B cell (primary cell): ENCODE measurements around the gene GAST. TPM values are rescaled to one million over a fixed set of nuclear protein-coding genes. Genes with fewer than 3 reads are reported as not detected.

Source experiments
- ATAC-seq: fragments of 200-7000 bp; cut with Tn5 transposase; one replicate; pipeline ENCODE4 v1.10.0; 2021; ENCODE audit warnings: low read depth, mild to moderate bottlenecking, moderate number of reproducible peaks, moderate library complexity
- CTCF ChIA-PET: fragments of 350-600 bp; sonication (Branson Sonifier 250); formaldehyde crosslinking; loops from one replicate; lab custom pipeline; 2021; ENCODE audit warnings: antibody characterized with exemption, inconsistent platforms; lab: Charles Lee
- POLR2A ChIA-PET: fragments of 350-600 bp; sonication (Branson Sonifier 250); formaldehyde crosslinking; loops from one replicate; lab custom pipeline; 2021; ENCODE audit warnings: antibody characterized with exemption; lab: Charles Lee
- DNase-seq: peaks from one replicate; pipeline ENCODE4 v3.0.0; 2013
- H2AFZ ChIP-seq: 2 replicates; pipeline ENCODE4 v1.6.1; 2012; ENCODE audit warnings: mild to moderate bottlenecking, low read depth, low read length; ENCODE audit not compliant: insufficient read depth, poor library complexity, severe bottlenecking
- H3K27ac ChIP-seq, 2 donors: 1 replicate in 1 of 2; 2 replicates in 1 of 2; pipeline ENCODE4 v1.5.1; 2012 to 2013; ENCODE audit warnings: low read length in 2 of 2, mild to moderate bottlenecking in 2 of 2, moderate library complexity in 1 of 2
- H3K27me3 ChIP-seq, 4 experiments: fragments of 200-600 bp in 1 of 4; sonication (generic) in 1 of 4; replicated peaks in 1 of 4; 1 replicate in 2 of 4; 2 replicates in 2 of 4; pipeline versions ENCODE4 v1.6.1 to v1.7.0; 2013 to 2016; ENCODE audit warnings: low read length in 3 of 4, mild to moderate bottlenecking in 2 of 4, mixed read lengths in 1 of 4, moderate library complexity in 1 of 4; ENCODE audit not compliant: insufficient read depth in 4 of 4, control insufficient read depth in 3 of 4; ENCODE audit errors: control extremely low read depth in 1 of 4
- H3K36me3 ChIP-seq, 2 experiments: replicated peaks in 1 of 2; 1 replicate in 1 of 2; 2 replicates in 1 of 2; pipeline versions ENCODE4 v1.6.1 to v1.7.1; 2013; ENCODE audit warnings: low read length in 1 of 2; ENCODE audit not compliant: insufficient read depth in 2 of 2, control insufficient read depth in 1 of 2; ENCODE audit errors: control extremely low read depth in 1 of 2, extremely low read depth in 1 of 2
- H3K4me1 ChIP-seq, 2 donors: fragments of 200-600 bp in 1 of 2; sonication (generic) in 1 of 2; 1 replicate in 1 of 2; 2 replicates in 1 of 2; pipeline versions ENCODE4 v1.5.1 to v1.6.1; 2013 to 2017; ENCODE audit warnings: low read length in 2 of 2; ENCODE audit not compliant: control insufficient read depth in 2 of 2, insufficient read depth in 2 of 2
- H3K4me2 ChIP-seq: replicated peaks from 2 replicates; pipeline ENCODE3; 2012; ENCODE audit warnings: mild to moderate bottlenecking, low read depth, low read length; ENCODE audit not compliant: poor library complexity, severe bottlenecking
- H3K4me3 ChIP-seq, 5 experiments: fragments of 200-600 bp in 1 of 5; sonication (generic) in 1 of 5; 1 replicate in 3 of 5; 2 replicates in 2 of 5; pipeline versions ENCODE4 v1.5.1 to v1.7.0; 2011 to 2016; ENCODE audit warnings: low read length in 4 of 5, mild to moderate bottlenecking in 4 of 5, low read depth in 2 of 5, control low read depth in 1 of 5, moderate library complexity in 1 of 5; ENCODE audit not compliant: insufficient read depth in 1 of 5; ENCODE audit errors: control extremely low read depth in 1 of 5, extremely low read depth in 1 of 5
- H3K79me2 ChIP-seq: fragments of 200-600 bp; sonication (generic); one replicate; pipeline ENCODE4 v1.6.0; 2016; ENCODE audit warnings: low read length; ENCODE audit not compliant: control insufficient read depth, insufficient read depth
- H3K9ac ChIP-seq: fragments of 200-600 bp; sonication (generic); 2 replicates; pipeline ENCODE4 v1.6.1; 2017; ENCODE audit warnings: mild to moderate bottlenecking, low read length, moderate library complexity
- H3K9me3 ChIP-seq, 3 donors: one replicate each; pipeline versions ENCODE4 v1.6.1 to v1.7.1; 2013; ENCODE audit warnings: low read length in 2 of 3; ENCODE audit not compliant: control insufficient read depth in 2 of 3, insufficient read depth in 1 of 3; ENCODE audit errors: control extremely low read depth in 1 of 3
- H4K20me1 ChIP-seq: 2 replicates; pipeline ENCODE4 v1.6.0; 2012; ENCODE audit warnings: mild to moderate bottlenecking, low read length; ENCODE audit not compliant: insufficient read depth, control insufficient read depth, poor library complexity, severe bottlenecking
- H3K27ac Mint-ChIP-seq: one replicate; pipeline ENCODE4 v1.8.0; 2021; ENCODE audit warnings: mixed read lengths
- H3K27me3 Mint-ChIP-seq: one replicate; pipeline ENCODE4 v1.8.0; 2021; ENCODE audit warnings: mixed read lengths
- H3K4me1 Mint-ChIP-seq: one replicate; pipeline ENCODE4 v1.8.0; 2021; ENCODE audit warnings: mixed read lengths
- H3K4me3 Mint-ChIP-seq: one replicate; pipeline ENCODE4 v1.8.0; 2021; ENCODE audit warnings: mixed read lengths
- H3K9me3 Mint-ChIP-seq: one replicate; pipeline ENCODE4 v1.8.0; 2022; ENCODE audit warnings: mixed read lengths; ENCODE audit not compliant: insufficient read depth
- CTCF ChIP-seq: fragments of 200-600 bp; IDR thresholded peaks from one replicate; pipeline ENCODE4 v1.8.0; 2022; ENCODE audit warnings: antibody characterized with exemption, mild to moderate bottlenecking
- EZH2 ChIP-seq: IDR thresholded peaks from 2 replicates; pipeline ENCODE4 v1.6.1; 2012; ENCODE audit warnings: borderline replicate concordance, low read depth, mild to moderate bottlenecking, moderate library complexity, low read length; ENCODE audit not compliant: insufficient read depth, poor library complexity, severe bottlenecking
- WGBS: methylation state at CpG from one replicate; pipeline ENCODE4 v1.1.5; 2013; ENCODE audit warnings: missing lambda C conversion rate; ENCODE audit not compliant: insufficient coverage; 5-methylcytosine and 5-hydroxymethylcytosine counted together
- intact Hi-C: fragments of 100-400 bp; cut with micrococcal nuclease; formaldehyde crosslinking; loops from one replicate; pipeline ENCODE4 v1.10.0; 2022
- polyA plus RNA-seq: library from polyadenylated mRNA; depleted of rRNA; stranded (reverse); fragments of >200 nt; gene quantifications from 2 replicates; pipeline ENCODE4 v1.2.3, GENCODE V29; 2012
- total RNA-seq, 2 donors: library from RNA; stranded (reverse); fragments of 120-200 nt in 1 of 2; gene quantifications; 1 replicate in 1 of 2; 2 replicates in 1 of 2; pipeline versions ENCODE4 v1.2.3 to v1.2.4, GENCODE V29; 2013 to 2022

The GAST gene
- total and polyA plus RNA-seq, 2 donors (not counting 1 experiment from before 2014, with no cell fraction given): not detected

GRCh38 chr17:41707803-41708669, 4.1 kb upstream of the GAST start:
- H3K9me3 Mint-ChIP-seq: no peaks in the 10 kb centered on the region
- Histone ChIP-seq H3K27ac (no peak overlapping the region), H3K4me3 (no peak overlapping the region), H3K9ac (no peak overlapping the region), H2AFZ (no peak overlapping the region), H3K36me3 (no peaks in the 10 kb centered on the region), H3K27me3 (peaks cover 0 to 19% (median 4%) of the 10 kb centered on the region in 4 experiments), H3K4me2 (no peak overlapping the region), H3K9me3 (peaks cover 0 to 4% (median 0%) of the 10 kb centered on the region in 3 donors), H3K4me1 (no peaks in the 10 kb centered on the region), H4K20me1 (no peaks in the 10 kb centered on the region), H3K79me2 (no peaks in the 10 kb centered on the region)
- H3K27me3 Mint-ChIP-seq: peaks cover 24% of the 10 kb centered on the region
- H3K27ac Mint-ChIP-seq: no peak overlapping the region
- H3K4me3 Mint-ChIP-seq: no peak overlapping the region
- ATAC-seq (no peak), DNase-seq (no peak)
- ChIA-PET CTCF (interaction anchor here (1.2 to 1.4 kb wide), 2 partner anchors 12 to 19 kb away, joined by 5 to 7 read pairs; partner anchors contain the start of gene EIF1), POLR2A (no interaction called here)
- WGBS: 89% methylated on average over 8 of the region's 10 CpGs
- intact Hi-C loops: no loop called here
- H3K4me1 Mint-ChIP-seq: no peaks in the 10 kb centered on the region
- no peak for TF ChIP-seq EZH2
- TF ChIP-seq CTCF: no peak
